Stimulated activated CD8-positive, alpha-beta memory T cell treated with anti-CD3 and anti-CD28 coated beads, Interleukin-12 subunit alpha, Interleukin-12 subunit beta, amount 100 ng/mL, for 1 hour (primary cell): ENCODE data around the gene RBM4.
A peak's percentile ranks its signal among the peaks of the same experiment; 100 is the strongest.
"Not testable (repeated sequence)": the region's sequence is repeated elsewhere in the genome, so short reads cannot be mapped to it uniquely, and the experiment has no call there.

Source experiments
- DNase-seq: peaks from one replicate; pipeline ENCODE4 v3.0.0-alpha.2; 2020; ENCODE audit warnings: low read depth

The RBM4 gene, protein sequence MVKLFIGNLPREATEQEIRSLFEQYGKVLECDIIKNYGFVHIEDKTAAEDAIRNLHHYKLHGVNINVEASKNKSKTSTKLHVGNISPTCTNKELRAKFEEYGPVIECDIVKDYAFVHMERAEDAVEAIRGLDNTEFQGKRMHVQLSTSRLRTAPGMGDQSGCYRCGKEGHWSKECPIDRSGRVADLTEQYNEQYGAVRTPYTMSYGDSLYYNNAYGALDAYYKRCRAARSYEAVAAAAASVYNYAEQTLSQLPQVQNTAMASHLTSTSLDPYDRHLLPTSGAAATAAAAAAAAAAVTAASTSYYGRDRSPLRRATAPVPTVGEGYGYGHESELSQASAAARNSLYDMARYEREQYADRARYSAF

DNA sequence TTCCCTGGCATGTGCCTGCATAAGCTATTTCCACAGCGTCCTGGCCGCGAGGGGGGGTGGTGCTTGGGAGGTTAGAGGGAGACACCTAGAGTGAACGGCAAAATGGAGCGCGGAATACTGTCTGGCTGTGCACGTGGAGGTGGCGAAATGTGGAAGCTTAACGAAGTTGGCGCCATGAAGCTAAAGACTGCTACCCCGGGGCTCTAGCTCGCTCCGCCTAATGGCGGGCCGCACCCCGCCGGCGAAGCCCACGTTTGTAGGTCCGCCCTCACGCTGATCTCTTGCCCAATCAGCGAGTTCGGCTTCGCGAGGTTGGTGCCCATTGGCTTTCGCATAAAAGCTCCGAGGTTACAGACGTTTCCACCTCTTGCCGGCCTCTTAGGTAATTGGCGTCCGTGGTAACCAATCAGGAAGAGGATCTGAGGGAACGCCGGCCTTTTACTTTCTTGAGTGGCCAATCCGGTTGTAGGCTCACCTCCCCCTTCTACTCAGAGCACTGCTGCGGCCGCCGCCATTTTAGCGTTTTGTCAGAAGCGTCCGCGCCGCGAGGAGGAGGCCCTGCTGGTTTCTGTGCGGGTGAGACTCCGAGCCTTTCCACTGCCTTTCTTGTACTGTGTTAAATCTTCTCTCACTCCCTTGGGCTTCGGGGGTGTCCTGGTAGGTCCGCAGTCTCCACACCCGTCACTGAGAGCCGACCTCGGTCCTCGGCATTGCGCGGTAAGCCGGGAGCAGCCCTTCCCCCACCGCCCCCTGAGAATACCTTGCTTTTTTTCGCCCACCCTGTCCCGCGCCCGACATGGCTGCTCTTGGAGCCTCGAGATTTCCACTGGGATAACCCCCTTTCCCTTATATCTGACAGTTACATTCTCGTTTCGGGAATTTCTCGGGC, at the start of gene RBM4:
RBM4 (plus strand) TSS at position 527 of the 889 bp plus-strand sequence. CDS start 1,009 bp downstream, outside the sequence.
- peak; percentile 95 for DNase-seq

DNA sequence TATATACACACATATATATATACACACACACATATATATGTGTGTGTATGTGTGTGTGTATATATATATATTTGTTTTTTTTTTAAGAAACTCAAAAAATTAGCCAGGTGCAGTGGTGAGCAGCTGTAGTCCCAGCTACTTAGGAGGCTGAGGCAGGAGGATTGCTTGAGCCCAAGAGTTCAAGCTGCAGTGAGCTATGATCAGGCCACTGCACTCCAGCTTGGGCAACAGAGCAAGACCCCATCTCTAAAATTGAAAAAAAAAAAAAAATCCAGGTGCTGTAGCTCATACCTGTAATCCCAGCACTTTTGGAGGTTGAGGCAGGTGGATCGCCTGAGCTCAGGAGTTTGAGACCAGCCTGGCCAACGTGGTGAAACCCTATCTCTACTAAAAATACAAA, 49.2 kb upstream of the RBM4 start:
- not testable (repeated sequence) for DNase-seq

DNA sequence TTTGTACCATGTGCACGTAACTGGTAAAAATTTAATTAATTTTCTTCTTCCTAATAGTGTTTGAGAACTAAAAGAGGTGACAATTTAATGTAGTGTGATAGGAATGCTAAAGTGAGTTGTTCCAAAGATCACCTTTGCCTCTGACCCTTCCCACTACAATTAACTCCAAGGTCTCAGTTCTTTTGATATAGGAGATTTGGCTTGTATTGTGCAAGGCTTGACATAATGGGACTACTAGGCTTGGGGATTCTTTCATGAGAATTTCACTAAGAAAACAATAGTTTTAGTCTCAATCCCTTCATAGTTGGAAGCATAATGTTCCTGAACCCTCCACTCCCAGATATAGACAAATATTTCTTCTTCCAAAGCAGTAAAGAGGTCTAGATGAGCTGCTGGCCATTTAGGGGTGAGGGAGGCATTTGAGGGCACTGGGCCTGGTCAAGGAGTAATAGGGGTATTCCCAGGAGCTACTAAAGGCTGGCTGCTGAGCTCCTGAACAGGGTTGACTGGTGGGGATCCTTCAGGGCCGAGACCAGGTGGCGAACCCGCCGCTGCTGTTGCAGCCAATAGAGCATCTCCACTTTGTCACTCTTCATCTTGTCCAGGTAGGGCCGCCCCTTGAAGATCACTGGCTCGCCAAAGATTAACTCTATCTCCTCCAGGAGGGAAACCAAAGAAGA, 48.4 kb upstream of the RBM4 start:
- DNase-seq = no peak

DNA sequence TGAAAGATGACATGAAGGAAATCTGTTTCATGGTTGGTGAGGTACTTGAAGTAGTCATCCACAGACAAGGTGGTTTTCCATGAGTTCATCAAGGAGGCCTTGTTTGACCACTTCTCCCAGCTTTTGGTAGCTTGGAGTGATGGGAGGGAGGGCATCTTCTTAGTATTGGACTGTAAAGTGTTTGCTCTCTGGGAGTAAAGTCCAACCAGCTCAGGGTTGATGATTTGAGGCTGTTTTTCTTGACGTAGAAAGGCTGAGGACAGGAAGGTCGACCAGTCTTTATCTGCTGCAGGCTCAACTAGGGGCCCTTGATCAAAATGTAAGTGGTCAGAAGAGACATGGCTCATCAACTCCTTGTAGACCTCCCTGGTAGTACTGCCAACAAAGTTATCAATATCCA, 47.3 kb upstream of the RBM4 start:
- DNase-seq = no peak

DNA sequence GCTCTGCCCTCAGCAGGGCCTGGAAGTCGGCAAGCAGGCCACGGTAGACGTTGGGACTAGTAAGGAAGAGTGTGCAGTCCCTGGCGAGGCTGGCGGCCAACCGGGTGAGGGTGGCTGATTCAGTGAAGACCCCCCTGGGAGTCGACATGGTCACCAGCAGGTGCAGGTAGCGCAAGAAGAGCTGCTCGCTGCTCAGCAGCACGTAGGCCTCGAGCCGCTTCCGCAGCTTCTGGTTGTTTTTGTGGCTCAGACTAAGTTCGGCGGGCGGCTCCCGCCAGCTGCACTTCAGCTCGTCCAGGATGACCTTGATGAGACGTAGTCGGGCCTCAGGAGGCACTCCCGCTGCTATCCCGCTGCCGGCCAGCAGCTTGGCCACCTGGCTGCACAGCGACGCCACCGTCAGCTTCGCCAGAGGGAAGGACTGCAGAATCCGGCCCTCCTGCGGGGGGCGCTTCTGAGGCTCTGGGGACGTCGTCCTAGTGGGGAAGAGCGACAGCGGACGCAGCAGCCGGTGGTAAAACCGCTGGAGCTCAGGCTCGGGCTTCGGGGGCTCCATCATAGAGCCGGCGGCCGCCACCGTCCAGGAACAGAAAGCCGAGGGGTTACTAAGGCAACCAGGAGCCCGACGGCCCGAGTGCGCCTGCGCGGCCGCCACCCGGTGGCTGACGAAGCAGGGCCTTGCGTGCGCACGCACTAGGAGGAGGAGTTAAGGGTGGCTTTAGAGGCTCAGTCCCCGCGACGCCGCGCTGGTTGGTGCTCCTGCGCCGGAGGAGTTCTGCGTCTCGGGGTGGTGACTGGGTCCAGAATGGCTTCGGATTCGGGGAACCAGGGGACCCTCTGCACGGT, 45.8 kb upstream of the RBM4 start, which contains the start of the genes CCDC87 and CCS:
CCDC87 (minus strand) TSS at position 607 of the 846 bp plus-strand sequence; CDS start at position 559, 48 bp downstream.
CCS (plus strand) TSS at position 729 of the 846 bp plus-strand sequence; CDS start at position 806, 77 bp downstream.
- DNase-seq = peak; percentile 99

DNA sequence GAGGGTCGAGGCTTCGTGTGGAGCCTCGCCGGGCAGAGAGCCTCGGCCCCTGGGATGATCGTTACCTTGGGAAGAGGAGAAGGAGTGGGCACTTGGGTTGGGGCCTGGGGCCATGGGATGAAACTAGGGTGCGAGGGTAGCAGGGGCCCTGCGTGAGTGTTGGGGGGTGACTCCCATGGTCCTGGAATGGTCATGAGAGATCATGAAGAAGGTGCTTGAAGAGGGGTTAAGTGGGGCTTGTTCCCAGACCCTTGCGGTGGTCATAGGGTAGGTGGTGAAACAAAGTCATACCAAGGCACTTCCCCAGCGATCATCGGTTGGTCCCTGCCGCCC, 45.2 kb upstream of the RBM4 start:
- DNase-seq = no peak

DNA sequence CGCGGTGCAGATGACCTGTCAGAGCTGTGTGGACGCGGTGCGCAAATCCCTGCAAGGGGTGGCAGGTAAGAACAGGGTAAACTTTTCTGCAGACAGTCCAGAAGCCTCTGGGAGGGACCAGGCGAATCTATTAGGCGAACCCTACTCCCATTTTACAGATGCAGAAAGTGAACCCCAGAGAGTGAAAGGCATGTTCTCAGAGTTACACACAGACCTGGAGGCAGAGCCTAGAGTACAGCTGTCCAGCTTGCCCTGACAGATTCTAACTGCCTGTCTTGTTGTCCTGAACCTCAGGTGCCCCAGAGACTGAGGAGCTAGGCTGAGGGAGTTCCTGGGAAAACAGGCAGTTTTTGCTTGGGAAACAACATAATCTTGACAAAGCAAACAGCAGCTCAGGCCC, 44.9 kb upstream of the RBM4 start:
- DNase-seq = no peak

DNA sequence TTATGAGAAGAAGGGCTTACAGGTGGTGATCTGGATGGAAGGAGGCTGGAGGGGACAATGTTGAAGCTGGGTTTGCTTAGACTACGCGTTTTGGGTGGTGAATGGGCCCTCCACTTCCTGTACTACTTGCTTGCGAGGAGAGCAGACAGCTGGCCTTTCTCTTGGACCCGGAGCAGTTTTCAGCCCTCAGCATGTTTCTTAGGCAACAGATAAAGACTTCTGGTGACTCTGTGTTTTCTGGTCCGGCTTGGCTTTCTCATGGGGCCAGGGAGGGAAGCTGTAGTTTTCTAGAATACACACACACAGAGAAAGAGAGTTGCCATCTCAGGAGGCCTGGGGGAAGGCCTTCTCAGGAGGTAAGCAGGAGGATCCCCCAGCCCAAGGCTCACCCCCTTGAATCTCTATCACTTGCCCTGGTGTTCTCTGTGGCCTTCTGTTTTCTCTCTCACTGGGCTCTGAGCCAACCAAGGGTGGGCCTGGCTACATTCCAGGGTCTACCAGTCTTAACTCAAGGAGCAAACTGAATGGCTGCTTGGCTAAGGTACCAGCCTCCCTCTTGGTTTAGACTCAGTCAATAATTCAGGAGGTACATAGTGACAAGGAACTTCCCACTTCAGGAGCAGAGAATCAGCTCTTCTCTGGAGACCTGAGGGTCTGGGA, 43.1 kb upstream of the RBM4 start:
- no peak for DNase-seq

DNA sequence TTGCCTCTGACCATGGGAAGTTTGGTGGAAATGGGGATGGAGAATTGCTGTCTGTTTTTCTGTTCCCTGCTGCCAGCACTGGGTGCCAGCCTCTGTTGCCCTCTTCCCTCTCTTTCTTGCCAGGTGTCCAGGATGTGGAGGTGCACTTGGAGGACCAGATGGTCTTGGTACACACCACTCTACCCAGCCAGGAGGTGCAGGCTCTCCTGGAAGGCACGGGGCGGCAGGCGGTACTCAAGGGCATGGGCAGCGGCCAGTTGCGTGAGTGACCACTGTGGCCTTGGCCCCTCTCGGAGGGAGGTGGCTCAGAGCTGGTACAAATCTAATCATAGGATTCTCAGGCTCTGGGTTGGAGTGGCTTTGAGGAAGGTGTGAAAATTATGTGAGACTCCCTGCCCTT, 39.5 kb upstream of the RBM4 start:
- DNase-seq = no peak

DNA sequence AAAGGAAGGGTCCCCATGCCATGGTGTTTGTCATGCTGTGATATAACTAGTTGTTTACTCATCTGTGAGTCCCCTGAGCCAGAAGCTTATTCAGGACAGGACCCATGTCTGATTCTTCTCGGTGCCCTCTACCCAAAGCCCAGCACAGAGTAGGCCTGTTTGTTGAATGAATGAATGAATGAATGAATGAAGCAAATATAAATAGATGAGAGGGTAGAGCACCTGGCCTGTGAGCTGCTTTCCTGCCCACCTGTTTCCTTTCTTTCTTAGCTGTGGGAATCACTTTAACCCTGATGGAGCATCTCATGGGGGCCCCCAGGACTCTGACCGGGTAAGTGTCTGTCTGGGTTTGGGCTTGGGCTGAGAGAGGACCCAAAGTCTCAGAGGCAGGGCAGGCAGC, 38.3 kb upstream of the RBM4 start:
- no peak for DNase-seq

DNA sequence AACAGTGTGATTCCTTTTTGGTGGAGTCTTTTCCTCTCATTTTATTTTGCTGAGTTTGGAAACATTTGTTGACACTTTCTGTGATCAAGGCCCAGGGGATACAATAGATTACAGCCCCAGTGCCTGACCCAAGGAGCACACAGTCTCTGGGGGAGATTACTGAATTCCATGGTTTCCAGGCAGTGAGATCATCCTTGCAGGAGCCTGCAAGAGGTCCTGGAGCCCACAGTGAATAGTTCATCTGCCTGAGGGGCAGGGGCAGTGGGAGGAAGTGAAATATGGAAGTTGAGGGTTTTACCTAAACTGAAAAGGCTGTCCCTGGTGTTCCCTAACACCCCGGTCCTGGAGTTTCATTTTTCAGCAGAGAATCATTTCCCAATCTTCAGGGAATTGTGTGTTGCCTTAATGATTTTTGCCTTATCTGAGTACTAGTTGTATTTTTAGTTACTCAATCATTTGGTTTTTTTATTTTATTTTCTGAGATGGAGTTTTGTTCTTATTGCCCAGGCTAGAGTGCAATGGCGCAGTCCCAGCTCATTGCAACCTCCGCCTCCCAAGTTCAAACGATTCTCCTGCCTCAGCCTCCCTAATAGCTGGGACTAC, 37.8 kb upstream of the RBM4 start:
- DNase-seq = no peak

DNA sequence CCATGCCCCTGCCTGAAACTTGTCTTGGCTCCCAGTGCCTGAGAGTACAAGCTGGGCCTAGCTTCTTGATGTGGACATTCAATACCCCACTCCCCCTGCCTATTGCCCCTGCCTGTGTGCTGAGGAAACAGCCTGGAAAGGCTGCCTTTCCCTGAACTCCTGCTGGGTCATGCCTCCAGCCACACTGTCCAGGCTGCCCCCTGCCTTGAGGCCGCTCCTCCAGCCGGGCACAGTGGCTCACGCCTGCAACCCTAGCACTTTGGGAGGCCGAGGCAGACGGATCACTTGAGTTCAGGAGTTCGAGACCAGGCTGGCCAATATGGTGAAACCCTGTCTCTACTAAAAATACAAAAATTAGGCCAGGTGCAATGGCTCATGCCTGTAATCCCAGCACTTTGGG, 35.4 kb upstream of the RBM4 start:
- DNase-seq = no peak

DNA sequence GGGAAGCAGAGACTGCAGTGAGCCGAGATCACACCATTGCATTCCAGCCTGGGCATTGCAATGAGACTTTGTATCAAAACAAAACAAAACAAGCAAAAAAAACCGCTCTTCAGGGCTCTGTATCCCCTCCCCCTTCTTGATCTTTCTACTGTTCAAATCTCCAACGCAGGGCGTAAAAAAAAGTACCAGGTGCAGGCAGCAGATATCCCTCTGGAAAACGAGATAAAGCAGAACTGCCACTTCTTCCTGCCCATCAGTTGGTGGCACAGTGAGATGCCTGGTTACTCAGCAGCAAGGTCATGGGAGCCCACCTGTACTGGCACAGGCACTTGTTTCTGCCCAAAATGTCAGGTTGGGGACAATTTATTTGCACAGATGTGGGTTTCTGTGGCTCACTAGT, 34.3 kb upstream of the RBM4 start:
- DNase-seq = no peak

DNA sequence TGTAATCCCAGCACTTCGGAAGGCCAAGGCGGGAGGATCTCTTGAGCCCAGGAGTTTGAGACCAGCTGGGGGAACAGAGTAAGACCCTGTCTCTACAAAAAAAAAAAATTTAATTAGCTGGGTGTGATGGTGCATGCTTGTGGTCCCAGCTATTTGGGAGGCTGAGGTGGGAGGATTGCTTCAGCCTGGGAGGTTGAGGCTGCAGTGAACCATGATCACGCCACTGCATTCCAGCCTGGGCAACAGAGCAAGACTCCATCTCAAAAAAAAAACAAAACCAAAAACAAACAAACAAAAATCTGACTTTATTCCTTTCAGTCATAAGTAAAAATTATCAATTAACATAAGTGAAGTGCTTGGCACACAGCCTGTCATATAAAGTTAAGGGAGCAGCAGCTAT, 31.9 kb upstream of the RBM4 start:
- DNase-seq = not testable (repeated sequence)

DNA sequence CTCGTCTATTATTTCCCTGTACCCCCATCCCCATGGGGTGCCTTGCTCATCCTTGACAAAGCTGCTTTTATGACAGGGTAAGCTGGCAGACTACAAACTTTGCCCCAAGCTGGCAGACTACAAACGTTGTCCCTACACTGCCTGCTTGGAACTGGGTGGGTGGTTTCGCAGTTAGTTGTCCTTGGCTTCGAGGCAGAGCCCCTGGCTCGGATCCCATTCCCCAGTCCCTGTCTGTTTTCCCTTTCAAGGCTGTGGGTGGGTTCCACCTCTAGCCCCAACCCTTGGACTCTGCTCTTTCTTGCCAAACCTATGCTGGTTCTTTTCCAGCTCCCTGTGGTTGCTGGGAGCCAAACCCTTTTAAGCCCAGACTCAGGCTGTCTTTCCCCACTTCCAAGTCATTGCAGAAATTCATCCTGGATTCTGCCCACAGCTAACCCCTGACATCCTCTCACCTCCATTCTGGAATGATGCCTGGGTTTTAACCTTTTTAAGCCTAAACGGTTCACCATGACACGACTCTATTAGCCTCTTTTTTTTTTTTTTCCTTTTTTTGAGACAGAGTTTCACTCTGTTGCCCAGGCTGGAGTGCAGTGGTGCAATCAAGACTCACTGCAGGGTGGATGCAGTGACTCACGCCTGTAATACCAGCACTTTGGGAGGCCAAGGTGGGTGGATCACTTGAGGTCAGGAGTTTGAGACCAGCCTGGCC, 31.2 kb upstream of the RBM4 start:
- no peak for DNase-seq

DNA sequence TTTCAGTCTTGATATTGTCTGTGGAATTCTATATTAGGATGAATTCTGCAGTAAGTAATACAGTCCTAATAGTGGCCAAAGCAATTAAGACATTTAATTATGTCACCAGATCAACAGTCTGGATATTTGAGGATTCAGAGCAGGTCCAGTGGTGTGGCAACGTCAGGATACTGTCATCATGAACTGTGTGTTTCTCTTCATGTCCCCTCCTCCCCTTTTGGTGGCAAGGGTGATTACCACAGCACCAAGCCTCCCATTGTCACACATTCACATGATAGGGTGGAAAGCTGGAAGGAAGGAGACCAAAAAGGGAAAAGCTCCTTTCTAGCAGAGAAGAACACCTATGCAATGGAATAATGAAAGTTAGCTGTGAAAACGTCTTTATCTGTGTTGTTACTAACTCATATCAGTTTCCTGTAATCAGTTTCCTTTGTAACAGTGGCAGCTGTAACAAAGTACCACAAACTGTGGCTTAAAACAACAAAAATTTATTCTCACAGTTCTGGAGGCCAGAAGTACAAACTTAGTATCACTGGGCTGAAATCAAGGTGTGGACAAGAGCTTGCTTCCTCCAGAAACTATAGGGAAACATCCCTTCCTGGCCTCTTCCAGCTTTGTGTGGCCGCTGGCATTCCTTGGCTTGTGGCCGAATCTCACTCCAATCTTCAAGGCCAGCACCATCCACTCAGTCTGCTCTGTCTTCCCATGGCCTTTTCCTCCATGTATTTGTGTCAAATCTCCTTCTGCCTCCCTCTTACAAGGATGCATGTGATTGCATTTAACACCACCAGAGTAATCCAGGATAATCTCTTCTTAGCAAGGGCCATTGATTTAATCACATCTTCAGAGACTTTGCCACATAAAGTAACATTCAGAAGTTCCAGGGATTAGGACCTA, 28.5 kb upstream of the RBM4 start:
- no peak for DNase-seq

DNA sequence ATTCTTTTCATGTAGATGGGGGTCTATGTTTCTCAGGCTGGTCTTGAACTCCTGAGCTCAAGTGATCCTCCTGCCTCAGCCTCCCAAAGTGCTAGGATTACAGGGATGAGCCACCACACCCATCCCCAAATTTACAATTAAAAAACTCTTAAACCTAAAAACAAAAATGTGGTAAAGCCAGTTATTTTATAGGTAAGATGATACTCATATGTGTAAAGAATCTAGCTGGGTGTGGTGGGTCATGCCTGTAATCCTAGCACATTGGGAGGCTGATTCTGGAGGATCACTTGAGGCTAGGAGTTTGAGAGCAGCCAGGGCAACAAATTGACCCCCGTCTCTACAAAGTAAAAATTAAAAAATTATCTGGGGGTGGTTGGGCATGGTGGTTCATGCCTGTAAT, 26.0 kb upstream of the RBM4 start:
- DNase-seq = no peak

DNA sequence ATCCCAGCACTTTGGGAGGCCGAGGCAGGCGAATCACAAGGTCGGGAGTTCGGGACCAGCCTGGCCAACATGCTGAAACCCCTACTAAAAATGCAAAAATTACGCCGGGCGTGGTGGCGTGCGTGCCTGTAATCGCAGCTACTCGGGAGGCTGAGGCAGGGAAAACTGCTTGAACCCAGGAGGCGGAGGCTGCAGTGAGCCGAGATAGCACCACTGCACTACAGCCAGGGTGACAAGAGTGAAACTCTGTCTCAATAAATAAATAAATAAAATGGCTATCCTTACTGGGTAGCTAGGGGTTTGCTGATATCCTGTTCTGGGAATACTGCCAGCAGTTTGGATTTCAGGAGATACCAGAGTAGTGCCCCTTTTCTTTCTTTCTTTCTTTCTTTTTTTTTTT, 24.4 kb upstream of the RBM4 start:
- DNase-seq = no peak
